GM23248 (cell line): ENCODE measurements around the gene PCDHA9. TPM values are rescaled to one million over a fixed set of nuclear protein-coding genes. Genes with fewer than 3 reads are reported as not detected.
"Not testable (repeated sequence)": the region's sequence is repeated elsewhere in the genome, so short reads cannot be mapped to it uniquely, and the experiment has no call there.

Source experiments
- DNase-seq: peaks from one replicate; pipeline ENCODE4 v3.0.0-alpha.2; 2015
- H2AFZ ChIP-seq: fragments of 200-600 bp; sonication (generic); 2 replicates; pipeline ENCODE4 v1.6.1; 2016; ENCODE audit warnings: antibody characterized with exemption
- H3F3A ChIP-seq: fragments of 200-600 bp; sonication (generic); 2 replicates; pipeline ENCODE4 v1.6.1; 2016; ENCODE audit warnings: mild to moderate bottlenecking, antibody characterized with exemption, mixed run types; ENCODE audit not compliant: insufficient read depth
- H3K27ac ChIP-seq: fragments of 200-600 bp; sonication (generic); 2 replicates; pipeline ENCODE4 v1.5.1; 2016; ENCODE audit warnings: mild to moderate bottlenecking
- H3K27me3 ChIP-seq: fragments of 200-600 bp; sonication (generic); replicated peaks from 2 replicates; pipeline ENCODE4 v1.6.1; 2016; ENCODE audit warnings: mild to moderate bottlenecking; ENCODE audit not compliant: insufficient read depth
- H3K36me3 ChIP-seq: fragments of 200-600 bp; sonication (generic); 2 replicates; pipeline ENCODE4 v1.6.1; 2016; ENCODE audit warnings: low read depth, mild to moderate bottlenecking
- H3K4me1 ChIP-seq: fragments of 200-600 bp; sonication (generic); 2 replicates; pipeline ENCODE4 v1.6.1; 2016; ENCODE audit warnings: mild to moderate bottlenecking; ENCODE audit not compliant: insufficient read depth
- H3K4me2 ChIP-seq: fragments of 200-600 bp; sonication (generic); one replicate; pipeline ENCODE4 v1.6.1; 2016; ENCODE audit warnings: mild to moderate bottlenecking; ENCODE audit not compliant: unreplicated experiment
- H3K4me3 ChIP-seq: fragments of 200-600 bp; sonication (generic); 2 replicates; pipeline ENCODE4 v1.5.1; 2016; ENCODE audit warnings: mild to moderate bottlenecking
- H3K79me2 ChIP-seq: fragments of 200-600 bp; sonication (generic); 2 replicates; pipeline ENCODE4 v1.6.1; 2016; ENCODE audit warnings: mild to moderate bottlenecking; ENCODE audit not compliant: insufficient read depth
- H3K9ac ChIP-seq: fragments of 200-600 bp; sonication (generic); 2 replicates; pipeline ENCODE4 v1.6.1; 2016; ENCODE audit warnings: mild to moderate bottlenecking
- H3K9me2 ChIP-seq: fragments of 200-600 bp; sonication (generic); 2 replicates; pipeline ENCODE4 v1.6.1; 2016; ENCODE audit warnings: mixed run types, mild to moderate bottlenecking, moderate library complexity; ENCODE audit not compliant: insufficient read depth
- H3K9me3 ChIP-seq: fragments of 200-600 bp; sonication (generic); one replicate; pipeline ENCODE4 v1.6.1; 2017; ENCODE audit warnings: low read depth
- H4K20me1 ChIP-seq: fragments of 200-600 bp; sonication (generic); 2 replicates; pipeline ENCODE4 v1.6.0; 2016; ENCODE audit not compliant: insufficient read depth
- EZH2 ChIP-seq: fragments of 200-600 bp; sonication (generic); IDR thresholded peaks from 2 replicates; pipeline ENCODE4 v1.6.1; 2018; ENCODE audit warnings: antibody characterized with exemption, mild to moderate bottlenecking; ENCODE audit not compliant: insufficient read depth, poor library complexity, severe bottlenecking
- EZH2phosphoT487 ChIP-seq: fragments of 200-600 bp; sonication (generic); IDR thresholded peaks from 2 replicates; pipeline ENCODE4 v1.6.1; 2018; ENCODE audit warnings: antibody characterized with exemption, moderate library complexity, mild to moderate bottlenecking, low read depth; ENCODE audit not compliant: insufficient read depth
- WGBS, 2 experiments: methylation state at CpG; one replicate each; pipeline ENCODE4 v1.1.6; 2015 to 2017; ENCODE audit warnings: low lambda C conversion rate in 2 of 2, low coverage in 1 of 2; ENCODE audit errors: missing lambda C conversion rate in 2 of 2; 5-methylcytosine and 5-hydroxymethylcytosine counted together
- in situ Hi-C: fragments of 300-500 bp; cut with MboI; formaldehyde crosslinking; loops from 2 replicates; pipeline ENCODE4 v1.15.0; 2020
- polyA plus RNA-seq: library from polyadenylated mRNA; unstranded; fragments of >200 nt; fragmentation: Nextera tagmentation; extraction: Ambion mirVana; gene quantifications from 2 replicates; pipeline ENCODE4 v1.2.1, GENCODE V29; 2016
- total RNA-seq: library from RNA; depleted of rRNA; stranded (reverse); fragments of >200 nt; shearing (Covaris generic); gene quantifications from 2 replicates; pipeline ENCODE4 v1.2.3, GENCODE V29; 2014

Gene PCDHA9
- total and polyA plus RNA-seq, 2 experiments from 2014 or later = 0.04 TPM; not detected in 1

GRCh38 chr5:140821375-140822280, 26.6 kb upstream of the PCDHA9 start, which contains the start of gene PCDHA5:
Gene PCDHA5, plus strand, starts transcription at chr5:140821613.
- Histone ChIP-seq H3K4me3 (no peak within 1 kb of the TSS), H3F3A (no peaks in the 10 kb centered on the region), H3K9ac (no peak within 1 kb of the TSS), H3K9me3 (no peaks in the 10 kb centered on the region), H3K9me2 (no peaks in the 10 kb centered on the region), H3K27me3 (no peaks in the 10 kb centered on the region), H3K79me2 (no peaks in the 10 kb centered on the region), H3K4me1 (no peaks in the 10 kb centered on the region), H3K27ac (no peak within 1 kb of the TSS), H3K4me2 (no peak within 1 kb of the TSS), H2AFZ (no peak within 1 kb of the TSS), H4K20me1 (no peaks in the 10 kb centered on the region), H3K36me3 (no peaks in the 10 kb centered on the region)
- in situ Hi-C loops = no loop called here
- WGBS, 2 experiments = 26 to 29% methylated on average over 37 to 39 of the region's 39 CpGs
- DNase-seq = peak; percentile 34
- TF ChIP-seq EZH2phosphoT487 = no peak
- TF ChIP-seq EZH2 = no peak

GRCh38 chr5:140822281-140822629, 25.9 kb upstream of the PCDHA9 start:
- H3F3A ChIP-seq = no peaks in the 10 kb centered on the region
- H3K4me1 ChIP-seq = no peaks in the 10 kb centered on the region
- in situ Hi-C loops = no loop called here
- no peaks in the 10 kb centered on the region for H4K20me1 ChIP-seq
- no peak overlapping the region for H3K27ac ChIP-seq
- H3K9ac ChIP-seq = no peak overlapping the region
- no peaks in the 10 kb centered on the region for H3K27me3 ChIP-seq
- H3K36me3 ChIP-seq = no peaks in the 10 kb centered on the region
- no peak overlapping the region for H2AFZ ChIP-seq
- WGBS, 2 experiments = 16 to 21% methylated on average over 6 of the region's 6 CpGs
- DNase-seq = no peak
- H3K9me2 ChIP-seq = no peaks in the 10 kb centered on the region
- H3K4me2 ChIP-seq = no peak overlapping the region
- H3K79me2 ChIP-seq = no peaks in the 10 kb centered on the region
- no peak overlapping the region for H3K4me3 ChIP-seq
- TF ChIP-seq EZH2phosphoT487 (no peak), EZH2 (no peak)
- no peaks in the 10 kb centered on the region for H3K9me3 ChIP-seq

- in situ Hi-C loops = not testable (repeated sequence)
Measured at GRCh38 chr5:140822969-140823368, 25.2 kb upstream of the PCDHA9 start.

GRCh38 chr5:140823475-140823874, 24.7 kb upstream of the PCDHA9 start:
- no peak for DNase-seq
- H3F3A ChIP-seq = no peaks in the 10 kb centered on the region
- no peaks in the 10 kb centered on the region for H3K36me3 ChIP-seq
- in situ Hi-C loops = no loop called here
- H3K9me3 ChIP-seq = no peaks in the 10 kb centered on the region
- no peaks in the 10 kb centered on the region for H4K20me1 ChIP-seq
- WGBS, 2 experiments = 55 to 58% methylated on average over 33 to 38 of the region's 38 CpGs
- H2AFZ ChIP-seq = no peak overlapping the region
- no peaks in the 10 kb centered on the region for H3K4me1 ChIP-seq
- no peaks in the 10 kb centered on the region for H3K79me2 ChIP-seq
- no peak overlapping the region for H3K4me3 ChIP-seq
- H3K27me3 ChIP-seq = no peaks in the 10 kb centered on the region
- no peak overlapping the region for H3K27ac ChIP-seq
- TF ChIP-seq EZH2 = no peak
- no peak for TF ChIP-seq EZH2phosphoT487
- no peak overlapping the region for H3K4me2 ChIP-seq
- H3K9me2 ChIP-seq = no peaks in the 10 kb centered on the region
- H3K9ac ChIP-seq = no peak overlapping the region

More at GRCh38 chr5:140822969-140823368, 25.2 kb upstream of the PCDHA9 start:
- H3K9me2 ChIP-seq, H3K79me2 ChIP-seq, H3K4me2 ChIP-seq, H3K4me3 ChIP-seq, H3K9ac ChIP-seq, H3F3A ChIP-seq, H3K9me3 ChIP-seq, H3K27ac ChIP-seq, H3K27me3 ChIP-seq, DNase-seq, H4K20me1 ChIP-seq, H2AFZ ChIP-seq, H3K4me1 ChIP-seq, H3K36me3 ChIP-seq: not testable (repeated sequence)
- 41 to 43% methylated on average over 36 to 48 of the region's 48 CpGs for WGBS, 2 experiments
